Measurements from ENCODE around the gene MAT1A.

- TF ChIP-seq CTCF (IDR thresholded peaks at IDR 0.05): no peak
- no peak for TF ChIP-seq POLR2A (IDR thresholded peaks at IDR 0.05)
Observed at GRCh38 chr10:80268938-80269588, 20.4 kb downstream of the MAT1A start.
